HG02970 (cell line): ENCODE data around the gene TBC1D9.

ENCODE experiments used
- ATAC-seq: cut with Tn5 transposase; IDR thresholded peaks from one replicate; pipeline ENCODE4 v1.9.1; 2021; ENCODE audit warnings: mild to moderate bottlenecking, moderate library complexity, moderate number of reproducible peaks; ENCODE audit not compliant: unreplicated experiment, low FRiP score

Gene TBC1D9

GRCh38 chr4:140701071-140701470 lies 55.1 kb downstream of the TBC1D9 start:
- ATAC-seq: no peak

DNA sequence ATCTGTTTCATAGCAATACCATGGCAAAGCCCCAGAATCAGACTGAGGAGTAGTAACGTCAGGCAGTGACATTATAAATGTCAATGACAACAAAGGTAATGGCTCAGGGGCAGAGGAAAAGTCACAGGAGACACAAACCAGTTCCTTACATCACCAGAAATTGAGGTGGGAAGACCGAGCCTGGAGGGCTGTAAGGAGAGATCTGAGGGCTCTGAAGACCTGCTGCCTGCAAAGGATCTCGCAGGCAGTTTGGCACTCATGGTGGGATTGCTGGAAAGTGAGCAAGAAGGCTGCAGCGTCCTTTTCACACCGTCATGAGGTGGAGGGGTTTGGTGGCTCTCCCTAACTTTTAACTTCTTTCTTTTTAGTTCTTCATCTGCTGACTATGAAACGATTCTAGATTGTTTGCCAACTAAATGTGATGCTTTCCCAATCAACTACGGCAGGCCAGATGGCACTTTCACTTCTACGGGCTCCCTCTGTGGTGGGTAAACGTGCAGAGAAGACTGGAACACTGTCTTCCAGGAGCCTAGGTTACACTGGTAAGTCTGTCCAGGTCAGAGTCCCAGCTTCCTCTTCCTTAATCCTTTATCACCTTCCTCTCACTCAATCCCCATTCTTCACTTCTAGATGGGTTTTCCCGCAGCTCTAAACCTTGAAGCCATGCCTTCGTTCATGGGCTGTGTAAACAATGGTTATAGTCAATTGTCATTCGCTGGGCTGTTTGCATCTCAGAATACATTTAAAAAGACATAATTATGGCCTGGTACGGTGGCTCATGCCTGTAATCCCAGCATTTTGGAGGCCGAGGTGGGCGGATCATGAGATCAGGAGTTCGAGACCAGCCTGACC lies 58.2 kb downstream of the TBC1D9 start:
- ATAC-seq: no peak

DNA sequence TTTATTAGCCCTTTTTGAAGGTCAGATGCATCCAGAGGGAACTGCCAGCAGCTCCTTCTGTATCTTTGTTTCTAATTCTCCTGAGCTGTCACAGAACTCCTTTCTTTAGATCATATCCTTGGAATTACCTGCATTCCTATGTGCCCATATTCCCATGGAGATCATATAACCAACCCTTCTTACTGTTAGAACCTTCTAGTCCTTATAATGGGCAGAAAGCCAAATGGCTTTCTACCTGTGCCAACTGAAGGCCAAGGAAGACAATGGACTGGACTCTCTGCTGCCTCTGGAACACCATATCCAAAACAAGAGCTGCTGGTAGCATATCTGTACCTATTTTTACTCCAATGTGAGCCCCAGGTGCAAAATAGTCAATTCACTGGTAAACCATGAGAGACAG lies 60.7 kb downstream of the TBC1D9 start:
- no peak for ATAC-seq

DNA sequence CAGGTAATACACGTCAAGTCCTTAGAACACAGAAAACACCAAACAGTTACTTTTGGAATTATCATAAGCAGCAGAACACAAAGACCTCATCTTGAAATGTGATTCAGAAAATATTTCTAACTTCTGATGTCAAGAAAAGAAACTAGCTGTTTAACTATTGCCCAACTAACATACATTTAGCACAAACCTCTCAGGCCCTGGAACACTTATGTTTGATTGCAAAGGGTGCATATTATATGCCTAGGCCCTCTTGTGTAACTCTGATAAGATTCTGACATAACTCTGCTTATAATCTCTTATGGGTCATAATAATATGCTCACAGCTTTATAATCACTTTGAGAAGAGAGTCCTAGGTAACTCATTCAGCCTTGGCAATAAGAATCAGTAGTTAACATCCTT lies 62.6 kb downstream of the TBC1D9 start:
- ATAC-seq: no peak

DNA sequence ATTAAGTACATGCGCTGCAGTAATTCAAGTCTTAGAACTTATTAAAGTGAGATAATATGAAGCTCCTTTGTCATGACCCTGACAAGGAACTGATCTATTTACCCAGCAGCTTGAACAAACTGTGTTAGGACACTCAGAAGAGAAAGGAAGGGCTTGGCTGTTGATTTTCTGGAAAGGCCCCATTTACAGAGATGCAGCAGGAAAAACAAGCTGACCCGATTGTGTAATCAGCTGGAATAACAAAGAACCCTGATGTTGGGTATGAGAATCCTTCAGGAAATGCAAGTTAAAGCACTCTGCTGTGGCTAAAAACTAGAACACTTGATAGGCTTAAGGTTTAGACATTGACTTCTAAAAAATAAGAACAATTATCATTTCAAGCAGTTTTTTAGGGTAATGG lies 64.8 kb downstream of the TBC1D9 start:
- no peak for ATAC-seq

DNA sequence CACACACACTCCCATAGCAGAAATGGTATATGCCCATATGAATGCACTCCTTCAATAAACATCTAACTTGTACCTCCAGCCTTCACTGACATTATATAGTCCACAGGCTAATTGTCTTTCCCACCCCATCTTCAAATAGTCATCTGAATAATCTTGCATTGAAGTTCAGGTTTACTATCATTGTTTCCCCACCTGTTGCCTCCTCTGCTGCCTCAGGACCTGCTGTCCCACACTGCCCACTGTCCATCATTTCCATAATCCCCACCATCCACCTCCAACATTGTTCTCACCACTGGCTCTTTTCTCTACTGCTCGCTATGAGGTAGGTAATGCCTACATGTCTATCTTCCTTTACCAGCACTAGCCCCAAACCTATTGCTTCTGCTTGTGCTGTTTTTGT lies 66.1 kb downstream of the TBC1D9 start:
- ATAC-seq: no peak

DNA sequence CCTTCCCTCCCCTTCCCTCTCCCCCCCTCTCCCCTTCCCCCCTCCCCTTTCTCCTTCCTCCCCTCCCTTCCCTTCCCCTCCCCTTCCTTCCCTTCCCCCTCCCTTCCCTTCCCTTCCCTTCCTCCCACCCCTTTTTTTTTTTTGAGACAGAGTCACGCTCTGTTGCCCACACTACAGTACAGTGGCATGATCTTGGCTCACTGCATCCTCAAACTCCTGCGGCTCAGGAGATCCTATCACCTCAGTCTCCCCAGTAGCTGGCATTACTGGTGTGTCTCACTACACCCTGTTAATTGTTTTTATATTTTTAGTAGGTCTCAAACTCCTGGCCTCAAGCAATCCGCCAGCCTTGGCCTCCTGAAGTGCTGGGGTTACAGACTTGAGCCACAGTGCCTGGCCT lies 66.6 kb downstream of the TBC1D9 start:
- ATAC-seq: no peak

GRCh38 chr4:140688711-140689598 lies 67.2 kb downstream of the TBC1D9 start:
- ATAC-seq: no peak

- ATAC-seq: no peak
Observed at GRCh38 chr4:140686796-140687195, 69.4 kb downstream of the TBC1D9 start.

GRCh38 chr4:140684314-140684713 lies 71.9 kb downstream of the TBC1D9 start:
- no peak for ATAC-seq

- no peak for ATAC-seq
Observed at GRCh38 chr4:140681201-140681600, 75.0 kb downstream of the TBC1D9 start.

GRCh38 chr4:140680686-140681085 lies 75.5 kb downstream of the TBC1D9 start:
- no peak for ATAC-seq

DNA sequence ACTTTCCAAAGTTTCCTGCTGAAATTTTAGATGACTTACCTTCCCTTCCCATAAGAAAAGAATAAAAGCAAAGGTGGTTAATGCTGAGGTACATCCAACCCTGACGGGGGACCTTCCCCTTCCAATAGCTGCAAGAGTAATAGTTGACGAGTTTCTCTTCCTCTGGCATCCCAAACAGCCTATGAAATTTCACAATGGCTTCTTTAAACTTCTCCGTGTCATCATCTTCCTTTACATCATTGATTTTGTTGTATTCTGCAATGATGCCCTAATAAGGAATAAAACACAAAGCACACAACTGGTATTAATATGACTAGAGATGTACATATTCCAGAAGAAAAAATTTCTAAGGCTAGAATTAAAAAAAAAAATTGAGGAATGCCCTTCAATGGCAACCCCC lies 76.6 kb downstream of the TBC1D9 start:
- no peak for ATAC-seq

GRCh38 chr4:140675599-140676231 lies 80.5 kb downstream of the TBC1D9 start:
- no peak for ATAC-seq

DNA sequence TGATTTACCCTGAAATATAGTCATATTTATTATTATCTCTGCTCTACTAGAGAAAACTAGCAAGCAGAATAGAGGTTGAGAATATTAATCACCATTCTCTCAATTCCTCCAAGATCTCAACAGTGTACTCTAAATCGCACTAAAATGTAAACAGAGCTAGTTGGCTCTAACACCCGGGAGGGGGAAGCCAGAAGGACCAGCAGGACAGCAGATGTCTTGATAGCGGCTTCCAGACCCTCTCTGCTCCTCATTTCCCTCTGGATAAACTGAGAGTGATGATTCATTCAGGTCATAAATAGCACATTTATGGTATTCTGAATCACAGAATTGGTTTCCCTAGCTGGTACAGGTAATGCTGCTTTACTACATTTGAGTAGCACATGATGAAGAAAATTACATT lies 82.5 kb downstream of the TBC1D9 start:
- no peak for ATAC-seq

GRCh38 chr4:140672416-140672815 lies 83.8 kb downstream of the TBC1D9 start:
- no peak for ATAC-seq

- ATAC-seq: no peak
Observed at GRCh38 chr4:140668111-140668510, 88.1 kb downstream of the TBC1D9 start.

DNA sequence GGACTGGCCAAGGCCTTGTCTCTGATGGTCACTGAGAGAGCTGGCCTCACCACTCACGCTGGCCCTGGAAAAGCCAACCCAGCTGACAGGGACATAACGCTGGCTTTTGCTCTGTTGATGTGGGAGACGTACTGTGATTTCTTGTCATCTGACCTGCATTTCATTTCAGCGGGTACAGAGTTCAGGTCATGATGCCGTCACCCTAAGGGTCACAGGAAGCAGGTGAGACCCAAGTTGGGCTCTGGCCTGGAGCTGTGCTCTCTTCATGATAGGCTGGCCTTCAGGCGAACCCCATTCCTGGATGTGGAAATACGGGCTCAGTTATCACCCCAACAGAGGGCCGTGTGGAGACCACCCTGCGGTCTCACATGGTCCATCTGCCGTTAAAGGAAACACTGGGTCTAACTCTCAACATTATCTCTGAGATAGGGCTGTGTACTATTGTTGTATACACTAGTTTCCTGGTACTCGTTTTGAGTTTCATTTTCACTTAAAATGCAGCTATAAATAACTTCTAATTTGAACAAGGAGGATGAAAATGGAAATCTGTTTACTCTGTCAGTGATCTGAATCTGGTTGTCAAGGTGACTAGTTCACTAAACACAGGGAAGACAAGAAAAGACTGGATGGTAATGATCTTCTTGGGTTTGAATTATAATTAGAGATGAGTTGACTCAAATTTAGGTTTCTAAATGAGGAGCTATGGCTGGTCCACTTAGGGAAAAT lies 89.1 kb downstream of the TBC1D9 start:
- no peak for ATAC-seq

- ATAC-seq: no peak
Observed at GRCh38 chr4:140662082-140662869, 93.9 kb downstream of the TBC1D9 start.

GRCh38 chr4:140661550-140661949 lies 94.6 kb downstream of the TBC1D9 start:
- ATAC-seq: no peak
